WERI-Rb-1 (cell line): ENCODE data around the gene COG4.

Experiments
- DNase-seq: peaks from one replicate; pipeline ENCODE4 v3.0.0-alpha.2; 2020
- H3K27ac ChIP-seq: fragments of 250-450 bp; sonication (Bioruptor Pico); 2 replicates; pipeline ENCODE4 v1.5.1; 2020; ENCODE audit warnings: mild to moderate bottlenecking, moderate library complexity
- H3K27me3 ChIP-seq: fragments of 250-450 bp; sonication (Bioruptor Pico); 2 replicates; pipeline ENCODE4 v1.5.1; 2021; ENCODE audit warnings: mild to moderate bottlenecking, low read depth, moderate library complexity; ENCODE audit not compliant: insufficient read depth, severe bottlenecking
- H3K36me3 ChIP-seq: fragments of 250-450 bp; sonication (Bioruptor Pico); 2 replicates; pipeline ENCODE4 v1.5.1; 2020; ENCODE audit warnings: mild to moderate bottlenecking, moderate library complexity
- H3K4me3 ChIP-seq: 2 replicates; pipeline ENCODE4 v1.5.1; 2011; ENCODE audit warnings: low read depth, mild to moderate bottlenecking, control low read depth, low read length
- H3K9me3 ChIP-seq: fragments of 250-450 bp; sonication (Bioruptor Pico); 2 replicates; pipeline ENCODE4 v1.5.1; 2021; ENCODE audit warnings: mild to moderate bottlenecking, moderate library complexity; ENCODE audit not compliant: severe bottlenecking
- TF ChIP-seq, protein P1 (sequence below): IDR thresholded peaks from 2 replicates; pipeline ENCODE4 v1.5.1; 2011; ENCODE audit warnings: low read depth, mild to moderate bottlenecking, control low read depth, inconsistent platforms, low read length

The COG4 gene

DNA sequence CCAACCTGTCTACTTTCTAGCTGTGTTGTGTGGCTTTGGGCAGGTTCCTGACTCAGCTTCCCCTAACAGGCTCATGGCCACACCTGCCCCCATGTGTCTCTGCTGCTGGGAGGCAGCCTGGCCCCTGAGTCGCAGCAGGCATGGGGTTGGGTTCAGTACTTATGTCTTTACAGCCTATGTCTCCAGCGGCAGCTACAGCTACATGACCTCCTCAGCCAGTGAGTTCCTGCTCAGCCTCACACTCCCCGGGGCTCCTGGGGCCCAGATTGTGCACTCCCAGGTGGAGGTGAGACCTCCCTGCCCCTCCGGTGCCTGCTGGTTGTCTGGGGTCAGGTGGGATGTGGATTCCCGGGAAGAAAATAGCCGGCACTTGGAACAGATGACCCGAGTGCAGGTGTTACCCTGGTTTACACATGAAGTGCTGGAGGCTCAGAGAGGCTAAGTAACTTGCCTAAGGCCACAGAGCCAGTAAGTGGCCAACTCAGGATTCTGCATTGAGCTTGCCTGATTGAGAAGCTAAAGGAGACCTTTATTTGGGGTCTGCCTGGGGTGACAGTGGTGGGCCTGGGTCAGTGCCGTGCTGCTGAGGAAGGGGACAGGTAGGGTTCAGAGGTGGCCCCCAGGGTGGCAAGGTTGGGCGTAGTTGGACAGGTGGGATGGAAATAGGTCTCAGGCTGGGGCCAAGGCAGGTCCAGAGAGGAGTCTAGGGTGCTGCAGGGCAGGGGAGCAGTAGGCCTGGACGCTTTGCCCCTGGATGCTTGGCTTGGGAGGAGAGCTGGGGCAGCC lies 53.0 kb downstream of the COG4 start:
- Histone ChIP-seq H3K27ac (0 out of 2 replicates have a peak overlapping the region, but pooled peaks have one; percentile 15), H3K4me3 (no peak overlapping the region), H3K27me3 (no peaks in the 10 kb centered on the region), H3K36me3 (no peaks in the 10 kb centered on the region), H3K9me3 (no peaks in the 10 kb centered on the region)
- TF ChIP-seq, protein P1, sequence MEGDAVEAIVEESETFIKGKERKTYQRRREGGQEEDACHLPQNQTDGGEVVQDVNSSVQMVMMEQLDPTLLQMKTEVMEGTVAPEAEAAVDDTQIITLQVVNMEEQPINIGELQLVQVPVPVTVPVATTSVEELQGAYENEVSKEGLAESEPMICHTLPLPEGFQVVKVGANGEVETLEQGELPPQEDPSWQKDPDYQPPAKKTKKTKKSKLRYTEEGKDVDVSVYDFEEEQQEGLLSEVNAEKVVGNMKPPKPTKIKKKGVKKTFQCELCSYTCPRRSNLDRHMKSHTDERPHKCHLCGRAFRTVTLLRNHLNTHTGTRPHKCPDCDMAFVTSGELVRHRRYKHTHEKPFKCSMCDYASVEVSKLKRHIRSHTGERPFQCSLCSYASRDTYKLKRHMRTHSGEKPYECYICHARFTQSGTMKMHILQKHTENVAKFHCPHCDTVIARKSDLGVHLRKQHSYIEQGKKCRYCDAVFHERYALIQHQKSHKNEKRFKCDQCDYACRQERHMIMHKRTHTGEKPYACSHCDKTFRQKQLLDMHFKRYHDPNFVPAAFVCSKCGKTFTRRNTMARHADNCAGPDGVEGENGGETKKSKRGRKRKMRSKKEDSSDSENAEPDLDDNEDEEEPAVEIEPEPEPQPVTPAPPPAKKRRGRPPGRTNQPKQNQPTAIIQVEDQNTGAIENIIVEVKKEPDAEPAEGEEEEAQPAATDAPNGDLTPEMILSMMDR, result no peak
- DNase-seq, result no peak

DNA sequence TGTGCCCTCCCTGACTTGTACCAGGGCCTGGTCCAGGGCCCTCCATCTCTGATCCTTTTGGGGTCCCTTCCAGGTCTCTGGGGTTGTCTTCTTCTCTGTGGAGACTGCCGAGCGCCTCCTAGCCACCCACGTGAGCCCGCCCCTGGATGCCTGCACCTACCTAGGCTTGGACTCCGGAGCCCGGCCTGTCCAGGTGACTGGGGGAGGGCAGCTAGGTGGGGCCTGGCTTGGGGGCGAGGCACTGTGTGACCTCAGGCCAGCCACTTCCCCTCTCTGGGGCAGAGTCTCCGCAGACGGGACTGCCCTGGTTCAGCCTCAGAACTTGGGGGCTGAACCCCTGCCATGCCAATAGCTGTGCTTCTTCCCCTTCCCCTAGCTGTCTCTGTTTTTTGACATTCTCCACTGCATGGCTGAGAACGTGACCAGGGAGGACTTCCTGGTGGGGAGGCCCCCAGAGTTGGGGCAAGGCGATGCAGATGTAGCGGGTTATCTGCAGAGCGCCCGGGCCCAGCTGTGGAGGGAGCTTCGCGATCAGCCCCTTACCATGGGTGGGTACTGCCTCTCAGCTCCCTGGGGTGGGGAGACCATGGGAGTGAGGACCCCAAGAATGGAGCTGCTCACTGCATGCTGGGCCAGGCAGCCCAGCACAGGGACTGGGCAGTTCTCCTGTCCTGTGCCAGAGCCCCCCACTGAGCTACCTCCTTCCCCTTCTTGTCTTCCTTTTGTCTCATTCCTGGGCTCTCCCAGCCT lies 54.4 kb downstream of the COG4 start:
- TF ChIP-seq, protein P1, result no peak
- H3K4me3 ChIP-seq, result no peak overlapping the region
- no peaks in the 10 kb centered on the region for H3K9me3 ChIP-seq
- H3K27me3 ChIP-seq, result no peaks in the 10 kb centered on the region
- DNase-seq, result no peak
- H3K27ac ChIP-seq, result no peak overlapping the region
- no peaks in the 10 kb centered on the region for H3K36me3 ChIP-seq

DNA sequence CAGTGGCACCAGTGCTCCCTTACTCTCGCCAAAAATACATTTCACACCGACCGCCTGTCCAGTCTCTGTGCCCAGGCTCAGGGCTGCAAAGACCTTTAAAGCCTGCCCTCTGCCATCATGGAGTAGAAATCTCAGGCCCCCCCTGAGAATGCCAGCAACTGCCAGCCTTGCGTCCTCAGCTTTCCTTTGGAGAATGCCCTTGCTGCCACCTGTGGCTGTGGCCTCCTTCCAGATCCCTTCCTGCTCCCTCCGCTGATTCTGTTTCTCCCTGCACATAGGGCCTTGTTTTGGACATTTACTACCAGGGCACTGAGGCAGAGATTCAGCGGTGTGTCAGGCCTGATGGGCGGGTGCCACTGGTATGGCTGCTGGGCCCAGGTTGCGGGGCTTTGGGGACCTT lies 55.7 kb downstream of the COG4 start:
- DNase-seq, result no peak
- H3K4me3 ChIP-seq, result no peak overlapping the region
- no peaks in the 10 kb centered on the region for H3K27me3 ChIP-seq
- TF ChIP-seq, protein P1, result no peak
- H3K9me3 ChIP-seq, result no peaks in the 10 kb centered on the region
- H3K27ac ChIP-seq, result no peak overlapping the region
- peaks cover 5% of the 10 kb centered on the region for H3K36me3 ChIP-seq

DNA sequence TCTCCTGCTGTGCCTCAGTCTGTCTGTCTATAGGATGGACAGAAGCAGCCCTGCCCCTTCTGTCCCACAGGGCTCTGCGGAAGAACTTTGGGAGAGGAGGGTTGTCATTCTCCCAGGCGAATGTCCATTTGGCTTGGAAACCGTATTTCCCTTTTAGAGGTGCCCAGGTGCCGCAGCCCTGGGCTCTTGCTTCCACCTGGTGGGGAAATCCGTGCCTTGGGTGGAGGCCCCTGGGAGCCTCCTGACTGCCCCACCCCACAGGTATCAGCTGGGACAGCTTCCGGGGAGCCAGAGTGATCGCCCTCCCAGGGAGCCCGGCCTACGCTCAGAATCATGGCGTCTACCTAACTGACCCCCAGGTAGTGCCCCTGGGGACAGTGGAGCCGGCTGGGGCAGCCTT lies 56.2 kb downstream of the COG4 start:
- peaks cover 5% of the 10 kb centered on the region for H3K36me3 ChIP-seq
- no peak overlapping the region for H3K27ac ChIP-seq
- no peaks in the 10 kb centered on the region for H3K9me3 ChIP-seq
- no peaks in the 10 kb centered on the region for H3K27me3 ChIP-seq
- TF ChIP-seq, protein P1, result peak; percentile 20; the same call in 1 of the 2 replicates
- no peak overlapping the region for H3K4me3 ChIP-seq
- DNase-seq, result no peak

DNA sequence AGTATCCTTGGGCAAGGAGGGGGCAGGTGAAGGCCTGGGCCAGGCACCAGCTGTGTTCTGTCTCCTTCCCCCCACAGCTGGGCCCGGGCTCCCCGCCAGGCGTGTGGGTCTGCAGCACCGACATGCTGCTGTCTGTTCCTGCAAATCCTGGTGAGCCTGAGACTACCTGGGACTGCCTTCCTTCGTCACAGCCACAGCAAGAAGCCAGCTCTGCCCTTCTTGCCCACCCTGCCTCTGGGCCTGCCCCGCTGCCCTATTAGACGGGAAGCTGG lies 56.6 kb downstream of the COG4 start:
- Histone ChIP-seq H3K27ac (no peak overlapping the region), H3K9me3 (no peaks in the 10 kb centered on the region), H3K4me3 (no peak overlapping the region), H3K36me3 (peaks cover 5% of the 10 kb centered on the region), H3K27me3 (no peaks in the 10 kb centered on the region)
- TF ChIP-seq, protein P1, result no peak
- DNase-seq, result no peak
